NCI-H2196 (cell line): ENCODE data around the gene BAIAP2.

ENCODE experiments used
- DNase-seq: peaks from one replicate; lab custom pipeline; 2025; ENCODE audit not compliant: unreplicated experiment; lab: John Stamatoyannopoulos, UW

BAIAP2 gene

GRCh38 chr17:81121841-81122733 lies 87.1 kb downstream of the BAIAP2 start:
- DNase-seq, result no peak

GRCh38 chr17:81123052-81124048 lies 88.4 kb downstream of the BAIAP2 start:
- DNase-seq, result no peak

- DNase-seq, result no peak
Measured at GRCh38 chr17:81124377-81124776, 89.4 kb downstream of the BAIAP2 start.

DNA sequence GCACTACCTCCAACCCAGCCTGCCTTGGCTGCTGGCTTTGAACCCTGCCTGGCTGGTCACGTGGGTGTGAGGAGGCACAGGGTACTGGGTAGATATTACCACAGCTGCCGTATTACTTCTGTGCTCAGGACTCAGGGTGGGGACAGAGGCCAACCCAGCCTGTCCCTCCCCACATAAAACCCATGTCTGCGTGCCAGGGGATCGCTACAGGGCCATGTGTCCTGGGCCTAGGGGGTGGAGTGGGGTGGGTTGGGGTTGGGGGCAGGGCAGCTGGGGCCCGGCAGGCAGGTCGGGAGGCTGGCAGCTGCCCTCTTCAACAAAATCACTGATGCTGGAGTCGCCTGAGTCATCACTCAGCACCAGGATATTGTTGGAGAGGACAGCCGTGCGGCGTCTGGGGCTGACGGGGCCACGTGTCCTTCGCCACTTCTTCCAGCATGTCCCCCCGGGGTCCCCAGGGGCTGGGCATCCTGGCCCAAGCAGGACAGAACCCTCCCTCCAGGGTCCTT lies 90.7 kb downstream of the BAIAP2 start:
- no peak for DNase-seq

DNA sequence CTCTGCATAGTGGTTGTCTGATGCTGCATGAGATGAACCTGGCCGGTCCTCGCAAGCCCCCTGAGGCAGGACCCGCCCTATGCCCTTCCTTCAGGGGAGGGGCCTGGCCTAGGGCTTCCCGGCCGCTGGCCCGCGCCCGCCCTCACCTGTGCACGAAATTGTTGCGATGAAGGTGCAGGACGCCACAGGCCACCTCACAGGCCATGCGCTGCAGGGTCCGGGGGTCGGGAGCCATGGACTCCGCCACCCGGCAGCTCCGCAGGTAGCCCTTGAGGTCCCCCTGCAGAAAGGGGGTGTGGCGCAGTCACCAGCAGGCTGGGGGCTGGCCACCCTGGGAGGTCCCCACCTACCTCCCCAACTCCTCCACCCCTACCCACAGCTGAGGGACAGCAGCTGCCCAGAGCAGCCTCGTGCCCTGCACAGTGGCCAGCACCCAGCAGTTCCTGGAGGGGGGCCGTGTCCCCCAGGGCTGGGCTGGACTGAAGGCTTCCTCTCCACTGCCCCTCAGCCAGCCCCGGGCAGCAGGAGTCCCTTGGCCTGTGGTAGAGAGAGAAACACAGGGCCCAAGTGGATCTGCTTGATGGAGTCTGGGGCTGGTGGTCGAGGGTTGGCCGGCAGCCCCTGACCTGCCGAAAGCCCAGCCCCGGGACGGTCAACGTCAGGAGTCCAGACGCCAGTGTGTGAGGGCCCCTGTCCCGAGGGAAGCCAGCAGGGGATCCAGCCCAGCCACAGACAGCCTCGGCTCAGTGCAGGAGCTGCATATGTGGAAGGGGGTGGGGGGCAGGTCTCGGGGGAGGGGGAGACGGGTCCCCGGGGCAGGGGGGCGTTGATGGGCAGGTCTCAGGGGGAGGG lies 91.6 kb downstream of the BAIAP2 start:
- no peak for DNase-seq

DNA sequence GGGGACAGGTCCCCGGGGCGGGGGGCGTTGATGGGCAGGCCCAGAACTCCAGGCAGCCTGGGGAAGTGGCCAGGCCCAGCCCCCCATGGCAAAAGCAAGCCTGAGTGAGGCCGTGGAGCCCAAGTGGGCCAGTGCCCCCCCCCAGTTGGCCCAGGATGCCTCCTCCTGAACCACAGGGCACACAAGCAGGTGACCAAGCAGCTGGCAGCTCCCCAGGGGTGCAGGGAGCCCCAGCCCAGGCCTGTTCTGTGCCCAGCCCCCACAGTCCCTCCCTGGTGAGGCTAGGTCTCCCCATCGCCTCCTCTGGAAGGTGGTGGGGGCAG lies 92.1 kb downstream of the BAIAP2 start:
- no peak for DNase-seq

DNA sequence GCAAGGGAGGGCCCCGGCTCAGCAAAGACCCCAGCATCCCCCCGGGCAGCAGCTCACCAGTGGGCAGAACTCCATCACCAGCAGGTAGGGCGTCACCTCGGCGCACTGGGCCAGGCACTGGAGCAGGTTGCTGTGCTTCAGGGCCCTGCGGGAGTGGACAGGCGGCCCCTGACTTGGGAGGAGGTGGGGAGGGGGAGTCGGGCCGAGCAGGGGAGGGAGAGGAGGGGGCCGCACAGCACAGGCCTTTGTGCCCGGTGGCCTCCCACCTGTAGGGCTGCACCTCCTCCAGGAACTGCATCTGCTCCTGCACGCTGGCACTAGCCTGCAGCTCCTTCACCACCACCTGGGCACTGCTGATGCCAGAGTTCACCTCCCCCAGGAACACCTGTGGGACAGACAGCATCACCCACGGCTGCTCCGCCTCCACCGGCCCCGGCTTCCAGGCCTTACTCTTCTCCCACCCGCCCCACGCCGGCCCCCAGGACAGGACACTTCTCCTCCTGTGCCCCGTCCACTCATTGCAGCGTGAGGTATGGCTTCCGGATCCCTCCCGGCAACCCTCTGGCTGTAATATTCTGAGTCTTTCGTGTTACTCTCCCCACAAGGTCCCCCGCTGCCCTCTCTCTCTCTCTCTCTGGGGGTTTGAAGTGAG lies 92.7 kb downstream of the BAIAP2 start:
- DNase-seq, result no peak

DNA sequence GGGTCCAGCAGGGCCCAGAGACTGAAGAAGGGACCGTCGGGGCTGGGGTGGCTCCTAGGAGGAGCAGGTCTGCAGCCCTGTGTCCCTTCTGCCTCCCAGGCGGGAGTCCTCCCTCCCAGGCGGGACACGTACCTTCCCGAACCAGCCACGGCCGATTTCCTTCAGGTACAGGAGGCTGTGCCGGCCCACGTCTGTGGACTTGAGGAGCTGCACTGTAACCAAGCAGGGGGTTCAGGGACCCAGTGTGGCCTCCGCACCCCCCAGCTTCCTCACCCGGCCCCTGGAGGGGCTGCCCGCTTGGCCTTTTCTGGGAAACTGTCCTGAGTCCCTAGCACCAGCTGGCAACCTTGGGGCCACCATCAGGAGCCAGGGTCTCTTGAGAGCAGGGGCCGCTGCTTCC lies 93.4 kb downstream of the BAIAP2 start:
- no peak for DNase-seq

- DNase-seq, result no peak
Measured at GRCh38 chr17:81128774-81129173, 93.8 kb downstream of the BAIAP2 start.

DNA sequence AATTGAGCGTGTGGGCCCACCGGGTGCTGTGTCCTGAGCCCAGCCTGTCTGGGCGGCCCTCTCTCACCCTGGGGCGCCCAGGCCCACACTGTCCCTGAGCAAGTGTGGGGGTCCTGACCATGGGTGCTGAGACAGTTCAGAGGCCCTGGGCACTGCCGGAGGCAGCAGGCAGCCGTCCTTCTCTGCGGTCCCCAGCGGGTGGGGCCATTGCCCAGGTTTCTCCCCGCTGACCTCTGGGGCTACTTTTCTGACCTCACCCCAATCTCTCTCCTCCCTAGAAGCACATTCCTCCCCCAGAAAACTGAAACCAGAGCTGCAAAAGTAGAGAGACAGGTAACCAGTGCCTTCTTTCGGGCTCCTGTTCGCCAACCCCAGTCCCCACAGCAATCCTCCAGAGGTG lies 94.3 kb downstream of the BAIAP2 start:
- DNase-seq, result no peak

- DNase-seq, result no peak
Measured at GRCh38 chr17:81129711-81130367, 94.9 kb downstream of the BAIAP2 start.

- DNase-seq, result no peak
Measured at GRCh38 chr17:81130385-81131361, 95.7 kb downstream of the BAIAP2 start.

DNA sequence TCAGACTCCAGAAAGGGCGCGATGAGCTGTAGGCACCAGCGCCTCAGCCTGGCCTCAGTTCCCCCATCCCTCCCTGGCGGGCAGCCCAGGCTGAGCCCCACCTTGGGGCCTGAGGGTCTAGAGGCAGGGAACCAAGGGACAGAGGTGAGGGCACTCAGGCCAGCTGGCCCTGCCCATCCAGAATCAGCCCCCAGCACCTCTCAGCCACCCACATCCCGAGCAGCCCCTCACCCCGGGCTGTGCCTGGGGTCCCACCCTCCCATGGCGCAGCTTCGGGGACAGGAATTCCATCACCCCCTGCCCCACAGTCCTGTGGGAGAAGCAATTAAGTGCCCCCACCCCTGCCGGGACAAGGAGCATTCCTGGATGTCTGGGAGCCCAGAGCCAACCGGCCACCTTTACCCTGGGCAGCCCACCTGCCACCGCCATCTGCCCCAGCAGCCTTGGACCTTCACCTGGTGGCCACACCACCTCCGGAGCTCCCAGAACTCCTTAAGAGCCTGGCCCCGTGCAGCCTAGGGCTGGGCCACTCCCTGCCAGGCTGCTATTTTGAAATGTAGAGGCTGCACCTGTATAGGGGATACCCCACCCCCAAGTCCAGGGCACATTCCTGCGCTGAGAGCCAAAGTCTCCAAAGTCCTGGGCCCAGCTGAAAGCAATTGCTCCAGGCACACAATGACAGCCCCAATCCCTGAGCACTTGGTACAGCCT lies 96.7 kb downstream of the BAIAP2 start:
- no peak for DNase-seq

DNA sequence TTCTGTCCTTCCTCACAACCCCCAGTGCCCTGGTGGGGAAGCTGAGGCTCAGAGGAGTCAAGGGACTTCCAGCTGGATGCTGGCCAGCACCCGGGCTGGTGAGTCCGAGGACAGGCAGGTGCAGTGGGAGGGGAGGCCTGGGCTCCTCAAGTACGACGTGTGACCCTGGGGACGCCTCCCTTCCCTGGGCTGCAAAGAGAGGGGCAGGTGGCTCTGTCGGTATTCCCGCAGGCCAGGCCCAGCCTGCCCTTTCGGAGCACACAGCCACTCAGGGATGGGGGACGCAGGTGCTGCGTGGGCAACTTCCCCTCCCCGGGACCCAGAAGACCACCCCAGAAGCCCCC lies 97.2 kb downstream of the BAIAP2 start:
- DNase-seq, result no peak

DNA sequence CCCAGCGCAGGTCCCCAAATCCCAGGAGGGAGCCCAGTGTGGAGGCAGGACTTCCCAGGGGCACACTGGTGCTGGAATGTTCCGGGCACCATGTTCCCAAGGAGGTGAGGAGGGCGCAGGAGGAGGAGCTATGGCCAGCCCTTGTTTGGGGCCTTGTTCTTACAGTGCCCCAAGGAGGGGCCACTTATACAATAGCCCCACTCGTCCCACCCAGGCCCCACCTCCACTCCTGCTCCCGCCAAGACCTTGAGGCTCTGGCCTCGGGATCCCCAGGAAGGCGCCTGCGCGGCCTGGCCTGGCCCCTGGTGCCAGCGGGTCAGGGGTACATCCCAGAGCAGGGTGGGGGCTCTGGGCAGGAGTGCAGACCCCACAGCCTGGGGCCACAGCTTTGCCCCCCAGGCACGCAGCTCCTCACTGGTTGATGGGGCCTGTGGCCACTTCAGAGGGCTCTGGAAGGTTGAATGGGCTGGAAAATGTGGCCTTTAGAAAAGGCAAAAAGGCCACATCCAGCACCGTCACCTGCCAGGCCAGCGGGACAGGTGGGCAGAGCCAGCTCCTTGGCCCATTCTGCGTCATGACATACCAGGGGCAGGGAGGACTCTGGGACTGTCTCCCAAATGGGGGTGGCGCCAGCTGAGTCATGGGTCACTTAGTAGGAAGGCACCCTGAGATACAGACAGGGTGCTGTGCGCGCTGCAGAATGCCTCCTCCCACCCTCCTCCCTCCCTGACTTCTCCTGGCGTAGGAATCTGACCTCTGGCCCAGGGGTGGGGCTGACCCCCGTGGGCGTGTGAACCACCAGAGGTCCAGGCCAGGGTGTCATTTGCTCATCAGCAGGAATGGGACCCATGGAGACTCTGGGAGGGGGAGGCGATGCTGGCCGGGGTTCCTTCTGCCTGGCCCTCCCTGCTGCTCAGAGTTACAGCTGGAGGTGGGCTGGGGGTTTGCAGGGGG lies 98.1 kb downstream of the BAIAP2 start:
- no peak for DNase-seq

DNA sequence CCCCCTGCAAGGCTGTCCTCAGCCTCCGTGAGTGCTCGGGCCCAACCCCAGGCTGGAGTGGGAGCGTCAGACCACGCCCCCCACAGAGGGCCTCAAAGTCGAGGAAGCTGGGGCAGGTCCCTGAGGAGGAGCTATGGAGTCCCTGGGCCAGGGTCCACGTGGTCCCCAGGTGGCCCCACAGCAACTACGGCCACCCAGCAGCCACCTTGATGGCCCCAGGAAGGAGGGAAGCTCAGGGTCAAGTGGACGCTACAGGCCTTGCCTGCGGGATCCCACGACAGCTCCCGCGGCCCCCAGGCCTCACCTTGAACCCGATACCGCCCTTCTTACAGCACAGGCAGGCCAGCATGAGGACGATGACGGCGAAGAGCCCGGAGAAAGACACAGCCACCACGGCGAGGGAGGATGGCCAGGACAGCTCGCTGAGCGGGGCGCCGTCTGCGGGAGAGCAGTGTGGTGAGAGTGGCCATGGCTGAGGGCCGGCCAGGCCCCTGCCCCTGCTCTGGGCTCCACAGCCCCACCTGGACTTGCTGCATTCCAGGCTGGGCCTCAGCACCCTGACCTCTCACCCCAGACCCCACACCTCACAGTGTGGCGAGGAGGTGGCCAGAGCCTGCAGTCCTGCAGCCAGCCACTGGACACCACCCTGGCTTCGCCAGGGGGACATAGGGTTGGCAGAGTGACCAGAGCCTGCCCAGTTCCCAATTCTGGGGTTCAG lies 99.3 kb downstream of the BAIAP2 start:
- no peak for DNase-seq
